Natural killer cell (primary cell): ENCODE data around the gene P2RX3. TPM values are rescaled to one million over a fixed set of nuclear protein-coding genes. Genes with fewer than 3 reads are reported as not detected.

ENCODE experiments used
- ATAC-seq, 3 donors: fragments of 150-1000 bp in 2 of 3; fragments of 200-7000 bp in 1 of 3; cut with Tn5 transposase; 1 replicate in 1 of 3; 2 replicates in 2 of 3; pipeline ENCODE4 v1.10.0; 2021; ENCODE audit warnings: mild to moderate bottlenecking in 2 of 3, moderate library complexity in 2 of 3
- DNase-seq, 2 donors: peaks; one replicate each; pipeline versions ENCODE4 v3.0.0 to v3.0.0-alpha.2; 2013 to 2021; ENCODE audit warnings: mixed read lengths in 1 of 2
- H3K27ac ChIP-seq: one replicate; pipeline ENCODE4 v1.5.1; 2013; ENCODE audit warnings: mild to moderate bottlenecking, low read length
- H3K27me3 ChIP-seq: one replicate; pipeline ENCODE4 v1.6.1; 2013; ENCODE audit warnings: low read length; ENCODE audit not compliant: control insufficient read depth, insufficient read depth
- H3K36me3 ChIP-seq: one replicate; pipeline ENCODE4 v1.6.1; 2013; ENCODE audit warnings: low read length; ENCODE audit not compliant: control insufficient read depth, insufficient read depth
- H3K4me1 ChIP-seq: one replicate; pipeline ENCODE4 v1.6.1; 2013; ENCODE audit warnings: low read length; ENCODE audit not compliant: control insufficient read depth, insufficient read depth
- H3K4me3 ChIP-seq: one replicate; pipeline ENCODE4 v1.5.1; 2013; ENCODE audit warnings: low read length
- H3K9me3 ChIP-seq: one replicate; pipeline ENCODE4 v1.6.1; 2013; ENCODE audit warnings: low read length; ENCODE audit not compliant: control insufficient read depth, insufficient read depth
- H3K27ac Mint-ChIP-seq, 2 donors: one replicate each; pipeline ENCODE4 v1.8.0; 2022; ENCODE audit warnings: mild to moderate bottlenecking in 2 of 2, mixed read lengths in 2 of 2, moderate library complexity in 1 of 2
- H3K27me3 Mint-ChIP-seq, 2 donors: one replicate each; pipeline ENCODE4 v1.8.0; 2022; ENCODE audit warnings: low read depth in 2 of 2, mixed read lengths in 2 of 2
- H3K36me3 Mint-ChIP-seq: one replicate; pipeline ENCODE4 v1.8.0; 2022; ENCODE audit warnings: mixed read lengths
- H3K4me1 Mint-ChIP-seq, 2 donors: one replicate each; pipeline ENCODE4 v1.8.0; 2022; ENCODE audit warnings: mixed read lengths in 2 of 2
- H3K4me3 Mint-ChIP-seq: one replicate; pipeline ENCODE4 v1.8.0; 2022; ENCODE audit warnings: mild to moderate bottlenecking, moderate library complexity, mixed read lengths
- H3K9me3 Mint-ChIP-seq, 2 donors: one replicate each; pipeline ENCODE4 v1.8.0; 2022; ENCODE audit warnings: mixed read lengths in 2 of 2
- WGBS: methylation state at CpG from one replicate; pipeline ENCODE4 v1.1.7; 2013; ENCODE audit warnings: missing lambda C conversion rate; ENCODE audit not compliant: insufficient coverage; 5-methylcytosine and 5-hydroxymethylcytosine counted together
- intact Hi-C: fragments of 100-400 bp; cut with micrococcal nuclease; formaldehyde crosslinking; loops from one replicate; pipeline ENCODE4 v1.14.2; 2022
- total RNA-seq, 4 donors: library from RNA; stranded (reverse); fragments of 120-200 nt in 1 of 4; gene quantifications; one replicate each; pipeline versions ENCODE4 v1.2.3 to v1.2.4, GENCODE V29; 2013 to 2022
- TF ChIP-seq, protein P1 (sequence below): fragments of 200-600 bp; IDR thresholded peaks from one replicate; pipeline ENCODE4 v1.8.0; 2022; ENCODE audit warnings: antibody characterized with exemption

P2RX3 gene
- total RNA-seq, 3 donors from 2014 or later (not counting 1 experiment from before 2014, with no cell fraction given) = not detected

DNA sequence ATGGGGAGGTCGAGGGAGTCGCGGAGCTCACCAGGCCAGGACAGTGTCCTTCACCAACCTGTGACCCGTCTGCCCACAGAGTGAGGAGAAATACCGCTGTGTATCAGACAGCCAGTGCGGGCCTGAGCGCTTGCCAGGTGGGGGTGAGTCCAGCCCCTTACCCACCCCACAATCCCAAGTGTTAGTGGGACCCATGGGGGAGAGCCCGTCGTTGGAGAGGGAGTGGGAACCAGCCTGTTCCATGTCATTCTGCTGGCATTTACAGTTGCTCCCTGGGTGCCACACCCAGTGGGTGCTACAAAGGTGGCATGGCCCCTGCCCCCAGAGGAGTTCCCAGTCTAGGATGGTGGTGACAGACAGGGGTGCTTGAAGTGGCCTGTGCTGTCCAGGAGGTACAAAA, 9.2 kb downstream of the P2RX3 start:
- Mint-ChIP-seq H3K36me3 (no peaks in the 10 kb centered on the region), H3K9me3 (no peaks in the 10 kb centered on the region), H3K4me3 (no peak overlapping the region), H3K4me1 (peaks cover 7 to 8% of the 10 kb centered on the region in 2 donors), H3K27me3 (peaks cover 0 to 7% of the 10 kb centered on the region in 2 donors), H3K27ac (peak overlapping the region in 1 of 2 donors; percentile 40)
- H3K27me3 ChIP-seq = no peaks in the 10 kb centered on the region
- intact Hi-C loops = loop anchor here (5.0 kb wide), 1 partner anchor 135 kb away; no protein-coding TSS in a partner anchor
- ATAC-seq (peak in 1 of 3 donors; percentile 17), DNase-seq (no peak)
- peaks cover 5% of the 10 kb centered on the region for H3K4me1 ChIP-seq
- no peaks in the 10 kb centered on the region for H3K9me3 ChIP-seq
- TF ChIP-seq, protein P1, sequence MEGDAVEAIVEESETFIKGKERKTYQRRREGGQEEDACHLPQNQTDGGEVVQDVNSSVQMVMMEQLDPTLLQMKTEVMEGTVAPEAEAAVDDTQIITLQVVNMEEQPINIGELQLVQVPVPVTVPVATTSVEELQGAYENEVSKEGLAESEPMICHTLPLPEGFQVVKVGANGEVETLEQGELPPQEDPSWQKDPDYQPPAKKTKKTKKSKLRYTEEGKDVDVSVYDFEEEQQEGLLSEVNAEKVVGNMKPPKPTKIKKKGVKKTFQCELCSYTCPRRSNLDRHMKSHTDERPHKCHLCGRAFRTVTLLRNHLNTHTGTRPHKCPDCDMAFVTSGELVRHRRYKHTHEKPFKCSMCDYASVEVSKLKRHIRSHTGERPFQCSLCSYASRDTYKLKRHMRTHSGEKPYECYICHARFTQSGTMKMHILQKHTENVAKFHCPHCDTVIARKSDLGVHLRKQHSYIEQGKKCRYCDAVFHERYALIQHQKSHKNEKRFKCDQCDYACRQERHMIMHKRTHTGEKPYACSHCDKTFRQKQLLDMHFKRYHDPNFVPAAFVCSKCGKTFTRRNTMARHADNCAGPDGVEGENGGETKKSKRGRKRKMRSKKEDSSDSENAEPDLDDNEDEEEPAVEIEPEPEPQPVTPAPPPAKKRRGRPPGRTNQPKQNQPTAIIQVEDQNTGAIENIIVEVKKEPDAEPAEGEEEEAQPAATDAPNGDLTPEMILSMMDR = no peak
- WGBS = 85% methylated on average over 6 of the region's 9 CpGs
- no peak overlapping the region for H3K27ac ChIP-seq
- no peaks in the 10 kb centered on the region for H3K36me3 ChIP-seq
- H3K4me3 ChIP-seq = no peak overlapping the region

- H3K9me3 Mint-ChIP-seq = no peaks in the 10 kb centered on the region
- H3K4me1 Mint-ChIP-seq = peaks cover 7 to 8% of the 10 kb centered on the region in 2 donors
- H3K4me3 Mint-ChIP-seq = no peak overlapping the region
- H3K36me3 ChIP-seq = no peaks in the 10 kb centered on the region
- intact Hi-C loops = loop anchor here (5.0 kb wide), 1 partner anchor 134 kb away; no protein-coding TSS in a partner anchor
- DNase-seq (no peak), ATAC-seq (no peak)
- H3K27me3 Mint-ChIP-seq = peaks cover 0 to 7% of the 10 kb centered on the region in 2 donors
- H3K9me3 ChIP-seq = no peaks in the 10 kb centered on the region
- H3K27me3 ChIP-seq = no peaks in the 10 kb centered on the region
- no peaks in the 10 kb centered on the region for H3K36me3 Mint-ChIP-seq
- H3K4me1 ChIP-seq = peaks cover 5% of the 10 kb centered on the region
- no peak overlapping the region for H3K27ac ChIP-seq
- peak overlapping the region in 1 of 2 donors; percentile 27 for H3K27ac Mint-ChIP-seq
- no peak overlapping the region for H3K4me3 ChIP-seq
- TF ChIP-seq, protein P1 = no peak
- 94% methylated on average over 5 of the region's 7 CpGs for WGBS
These were observed 9.9 kb downstream of the P2RX3 start for GRCh38 chr11:57348052-57348451.

- Mint-ChIP-seq H3K9me3 (no peaks in the 10 kb centered on the region), H3K4me3 (no peak overlapping the region), H3K27ac (peak overlapping the region in 1 of 2 donors; percentile 27), H3K27me3 (peaks cover 0 to 7% of the 10 kb centered on the region in 2 donors), H3K4me1 (peaks cover 7 to 8% of the 10 kb centered on the region in 2 donors), H3K36me3 (no peaks in the 10 kb centered on the region)
- Histone ChIP-seq H3K27ac (no peak overlapping the region), H3K4me3 (no peak overlapping the region), H3K27me3 (no peaks in the 10 kb centered on the region), H3K36me3 (no peaks in the 10 kb centered on the region), H3K4me1 (peaks cover 5% of the 10 kb centered on the region), H3K9me3 (no peaks in the 10 kb centered on the region)
- 87% methylated on average over 14 of the region's 14 CpGs for WGBS
- intact Hi-C loops = loop anchor here (5.0 kb wide), 1 partner anchor 134 kb away; no protein-coding TSS in a partner anchor
- DNase-seq = no peak
- TF ChIP-seq, protein P1 = no peak
- ATAC-seq = no peak
These were observed 10.6 kb downstream of the P2RX3 start for GRCh38 chr11:57348636-57349313.
